Activated B cell treated with CpG ODN at 0.5 μM for 24 hours (primary cell): ENCODE measurements around the gene GRIP1. TPM values are rescaled to one million over a fixed set of nuclear protein-coding genes. Genes with fewer than 3 reads are reported as not detected.

Source experiments
- ATAC-seq: fragments of 200-7000 bp; cut with Tn5 transposase; one replicate; pipeline ENCODE4 v1.10.0; 2021; ENCODE audit warnings: low read depth, mild to moderate bottlenecking, moderate library complexity
- CTCF ChIA-PET: fragments of 350-600 bp; sonication (Branson Sonifier 250); formaldehyde crosslinking; loops from one replicate; lab custom pipeline; 2021; ENCODE audit warnings: antibody characterized with exemption; lab: Charles Lee
- POLR2A ChIA-PET: fragments of 350-600 bp; sonication (Branson Sonifier 250); formaldehyde crosslinking; loops from one replicate; lab custom pipeline; 2021; ENCODE audit warnings: antibody characterized with exemption; lab: Charles Lee
- DNase-seq: peaks from one replicate; pipeline ENCODE4 v3.0.0; 2022
- H3K27ac Mint-ChIP-seq: one replicate; pipeline ENCODE4 v1.8.0; 2020; ENCODE audit warnings: mixed read lengths
- H3K27me3 Mint-ChIP-seq: one replicate; pipeline ENCODE4 v1.8.0; 2021; ENCODE audit warnings: mixed read lengths
- H3K36me3 Mint-ChIP-seq: one replicate; pipeline ENCODE4 v1.8.0; 2021; ENCODE audit warnings: low read depth, mixed read lengths
- H3K4me1 Mint-ChIP-seq: one replicate; pipeline ENCODE4 v1.8.0; 2021; ENCODE audit warnings: mixed read lengths
- H3K4me3 Mint-ChIP-seq: one replicate; pipeline ENCODE4 v1.8.0; 2020; ENCODE audit warnings: mild to moderate bottlenecking, mixed read lengths
- H3K9me3 Mint-ChIP-seq: one replicate; pipeline ENCODE4 v1.8.0; 2020; ENCODE audit warnings: mixed read lengths
- intact Hi-C: fragments of 100-400 bp; cut with micrococcal nuclease; formaldehyde crosslinking; loops from one replicate; pipeline ENCODE4 v1.15.1; 2024
- total RNA-seq: library from RNA; stranded (reverse); gene quantifications from 2 replicates; pipeline ENCODE4 v1.2.3, GENCODE V29; 2022
- TF ChIP-seq, protein P1 (sequence below): fragments of 200-600 bp; IDR thresholded peaks from one replicate; pipeline ENCODE4 v1.8.0; 2022; ENCODE audit warnings: antibody characterized with exemption, mild to moderate bottlenecking

Gene GRIP1
- total RNA-seq, 1 donor from 2014 or later, result 0.49 TPM

DNA sequence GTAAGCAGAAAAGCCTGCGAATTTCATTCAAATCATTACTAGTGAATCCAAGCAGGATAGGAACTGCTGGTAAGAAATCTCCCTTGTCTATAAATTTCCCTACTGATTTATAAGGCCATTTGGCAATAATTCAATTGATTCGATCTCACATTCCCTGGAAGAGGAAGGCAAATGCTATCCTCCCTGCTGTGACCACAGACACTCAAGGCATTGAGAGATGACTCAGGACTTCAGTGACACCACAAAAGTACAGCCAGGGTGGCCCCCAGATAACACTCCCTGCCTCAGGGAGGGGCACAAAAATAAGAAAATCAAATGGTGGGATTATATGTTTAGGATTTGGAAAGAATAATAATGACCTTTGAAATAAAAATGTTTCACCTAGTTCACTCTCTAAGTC, 162.7 kb downstream of the GRIP1 start:
- intact Hi-C loops, result no loop called here
- H3K36me3 Mint-ChIP-seq, result no peaks in the 10 kb centered on the region
- H3K27ac Mint-ChIP-seq, result no peak overlapping the region
- ATAC-seq, result no peak
- DNase-seq, result no peak
- CTCF ChIA-PET, result no interaction called here
- POLR2A ChIA-PET, result no interaction called here
- no peaks in the 10 kb centered on the region for H3K9me3 Mint-ChIP-seq
- no peaks in the 10 kb centered on the region for H3K4me1 Mint-ChIP-seq
- TF ChIP-seq, protein P1, sequence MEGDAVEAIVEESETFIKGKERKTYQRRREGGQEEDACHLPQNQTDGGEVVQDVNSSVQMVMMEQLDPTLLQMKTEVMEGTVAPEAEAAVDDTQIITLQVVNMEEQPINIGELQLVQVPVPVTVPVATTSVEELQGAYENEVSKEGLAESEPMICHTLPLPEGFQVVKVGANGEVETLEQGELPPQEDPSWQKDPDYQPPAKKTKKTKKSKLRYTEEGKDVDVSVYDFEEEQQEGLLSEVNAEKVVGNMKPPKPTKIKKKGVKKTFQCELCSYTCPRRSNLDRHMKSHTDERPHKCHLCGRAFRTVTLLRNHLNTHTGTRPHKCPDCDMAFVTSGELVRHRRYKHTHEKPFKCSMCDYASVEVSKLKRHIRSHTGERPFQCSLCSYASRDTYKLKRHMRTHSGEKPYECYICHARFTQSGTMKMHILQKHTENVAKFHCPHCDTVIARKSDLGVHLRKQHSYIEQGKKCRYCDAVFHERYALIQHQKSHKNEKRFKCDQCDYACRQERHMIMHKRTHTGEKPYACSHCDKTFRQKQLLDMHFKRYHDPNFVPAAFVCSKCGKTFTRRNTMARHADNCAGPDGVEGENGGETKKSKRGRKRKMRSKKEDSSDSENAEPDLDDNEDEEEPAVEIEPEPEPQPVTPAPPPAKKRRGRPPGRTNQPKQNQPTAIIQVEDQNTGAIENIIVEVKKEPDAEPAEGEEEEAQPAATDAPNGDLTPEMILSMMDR, result no peak
- H3K4me3 Mint-ChIP-seq, result no peak overlapping the region
- no peaks in the 10 kb centered on the region for H3K27me3 Mint-ChIP-seq

DNA sequence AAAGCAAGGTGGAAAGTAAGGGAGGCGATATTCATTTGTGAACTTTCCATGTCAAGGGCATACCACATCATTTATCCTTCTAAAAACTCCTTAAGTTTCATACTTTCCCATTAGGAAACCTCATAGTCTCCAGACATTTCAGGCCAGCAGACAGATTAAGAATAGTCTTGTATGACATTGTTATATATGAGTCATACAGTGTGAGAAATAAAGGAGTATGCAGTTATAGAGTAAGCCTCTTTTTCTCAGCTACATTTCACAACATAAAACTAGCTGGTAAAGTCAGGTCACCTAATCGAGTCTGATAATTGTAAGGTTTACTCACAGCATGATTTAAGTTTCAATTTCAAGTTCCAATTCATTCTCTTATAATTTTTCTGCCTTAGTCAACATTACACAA, 164.3 kb downstream of the GRIP1 start:
- Mint-ChIP-seq H3K27ac (no peak overlapping the region), H3K4me1 (no peaks in the 10 kb centered on the region), H3K4me3 (no peak overlapping the region), H3K27me3 (no peaks in the 10 kb centered on the region), H3K9me3 (no peaks in the 10 kb centered on the region), H3K36me3 (no peaks in the 10 kb centered on the region)
- ATAC-seq (no peak), DNase-seq (no peak)
- TF ChIP-seq, protein P1, result no peak
- ChIA-PET CTCF (no interaction called here), POLR2A (no interaction called here)
- intact Hi-C loops, result no loop called here

DNA sequence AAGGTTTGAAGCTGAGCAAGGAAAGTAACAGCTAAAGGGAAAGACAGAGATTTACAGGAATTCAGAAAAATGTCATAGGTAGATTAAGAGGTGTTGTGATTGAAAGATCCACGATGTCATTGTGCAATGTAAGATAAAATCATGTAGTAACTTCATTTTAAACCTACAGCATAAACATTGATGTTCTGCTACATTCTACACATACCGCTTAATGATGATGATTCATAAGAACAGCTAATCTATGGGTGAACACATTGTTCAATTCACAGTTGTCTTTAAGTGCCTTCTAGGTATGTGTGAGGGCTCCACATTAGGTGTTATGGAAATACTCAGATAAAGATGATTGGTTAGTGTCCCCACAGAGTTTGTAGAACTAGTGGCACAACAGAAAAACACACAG, 170.9 kb downstream of the GRIP1 start:
- ChIA-PET CTCF (no interaction called here), POLR2A (no interaction called here)
- no peaks in the 10 kb centered on the region for H3K4me1 Mint-ChIP-seq
- no peak overlapping the region for H3K27ac Mint-ChIP-seq
- TF ChIP-seq, protein P1, result no peak
- no peaks in the 10 kb centered on the region for H3K36me3 Mint-ChIP-seq
- intact Hi-C loops, result no loop called here
- no peak overlapping the region for H3K4me3 Mint-ChIP-seq
- no peaks in the 10 kb centered on the region for H3K27me3 Mint-ChIP-seq
- DNase-seq (no peak), ATAC-seq (no peak)
- no peaks in the 10 kb centered on the region for H3K9me3 Mint-ChIP-seq

DNA sequence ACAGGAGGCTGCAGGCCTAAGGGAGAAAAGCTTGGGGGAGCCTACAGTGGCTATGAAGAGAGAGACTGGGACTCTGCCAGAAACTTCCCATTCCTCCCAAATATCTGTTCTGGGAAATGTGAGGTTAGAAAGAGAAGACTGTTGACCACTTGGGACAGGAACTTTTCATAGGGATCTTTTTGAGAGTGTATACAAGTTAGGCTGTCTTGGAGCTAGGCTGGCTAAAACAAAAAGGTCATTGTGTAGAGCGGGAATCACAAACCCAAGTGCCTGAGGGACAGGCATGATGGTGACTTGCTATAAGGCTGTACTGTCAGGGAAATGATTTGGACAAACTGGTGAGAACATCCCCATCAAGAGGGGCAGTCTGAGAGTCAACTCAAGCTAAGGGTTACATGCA, 175.1 kb downstream of the GRIP1 start:
- POLR2A ChIA-PET, result no interaction called here
- CTCF ChIA-PET, result no interaction called here
- H3K27me3 Mint-ChIP-seq, result no peaks in the 10 kb centered on the region
- ATAC-seq (no peak), DNase-seq (no peak)
- no peaks in the 10 kb centered on the region for H3K9me3 Mint-ChIP-seq
- no peaks in the 10 kb centered on the region for H3K4me1 Mint-ChIP-seq
- H3K36me3 Mint-ChIP-seq, result no peaks in the 10 kb centered on the region
- H3K27ac Mint-ChIP-seq, result no peak overlapping the region
- TF ChIP-seq, protein P1, result no peak
- intact Hi-C loops, result no loop called here
- H3K4me3 Mint-ChIP-seq, result no peak overlapping the region

DNA sequence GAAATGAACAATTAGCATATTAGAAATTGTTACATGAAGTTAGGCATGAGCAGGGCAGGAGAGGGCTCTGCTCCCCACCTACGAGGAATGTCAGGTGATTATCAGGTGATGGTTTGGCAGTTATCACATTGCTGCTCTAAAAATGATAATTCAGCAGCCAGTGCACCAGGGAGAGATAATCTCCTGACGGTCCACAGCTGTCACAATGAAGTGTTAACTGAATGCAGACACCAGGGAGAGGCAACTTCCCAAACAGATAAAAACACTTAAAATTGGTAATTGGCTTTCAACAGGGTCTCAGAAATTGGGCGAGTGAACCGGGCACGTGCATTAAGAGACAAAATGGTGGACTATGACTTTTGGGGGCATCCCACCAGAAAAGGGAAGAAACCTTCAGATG, 176.0 kb downstream of the GRIP1 start:
- Mint-ChIP-seq H3K27ac (no peak overlapping the region), H3K4me3 (no peak overlapping the region), H3K27me3 (no peaks in the 10 kb centered on the region), H3K4me1 (no peaks in the 10 kb centered on the region), H3K36me3 (no peaks in the 10 kb centered on the region), H3K9me3 (no peaks in the 10 kb centered on the region)
- CTCF ChIA-PET, result no interaction called here
- ATAC-seq (no peak), DNase-seq (no peak)
- intact Hi-C loops, result no loop called here
- TF ChIP-seq, protein P1, result no peak
- POLR2A ChIA-PET, result no interaction called here
